K562 (cell line): ENCODE results near the gene PPP1R12B. TPM values are rescaled to one million over a fixed set of nuclear protein-coding genes. Genes with fewer than 3 reads are reported as not detected.
"Not testable (repeated sequence)": the region's sequence is repeated elsewhere in the genome, so short reads cannot be mapped to it uniquely, and the experiment has no call there.

Experiments used
- ATAC-seq: fragments of 200-7000 bp; cut with Tn5 transposase; 3 replicates; pipeline ENCODE4 v1.9.1; 2020; ENCODE audit warnings: moderate library complexity
- BruUV-seq: library from RNA; stranded (reverse); fragments of 400-500 nt; replicated peaks from 2 replicates; lab custom pipeline; 2021; lab: Mats Ljungman, UMichigan
- CTCF ChIA-PET: fragments of 300-600 bp; formaldehyde crosslinking; extraction: SDS; loops from one replicate; lab custom pipeline; 2021; ENCODE audit warnings: low intra/inter-chr PET ratio; lab: Yijun Ruan, JAX
- POLR2A ChIA-PET: fragments of 300-600, 350-650 bp; sonication (Branson Sonifier 250); formaldehyde crosslinking; extraction: SDS; loops from one replicate; lab custom pipeline; 2021; ENCODE audit warnings: antibody characterized with exemption, inconsistent platforms; lab: Yijun Ruan, JAX
- DNase-seq, 4 experiments: peaks; one replicate each; pipeline versions ENCODE4 v3.0.0 to v3.0.0-alpha.2; 2011 to 2018; ENCODE audit warnings: low spot score in 3 of 4, mixed read lengths in 3 of 4; ENCODE audit errors: extremely low read depth in 1 of 4
- FAIRE-seq: peaks from 2 replicates; lab custom pipeline; 2011; peaks lifted over from hg19 to GRCh38; lab: Jason Lieb, UNC
- H2AFZ ChIP-seq: 2 replicates; pipeline ENCODE4 v1.6.0; 2011; ENCODE audit warnings: low read depth, low read length, control low read depth, inconsistent platforms
- H3K27ac ChIP-seq: fragments of 200-600 bp; 3 replicates; pipeline ENCODE4 v1.8.0; 2011; ENCODE audit warnings: low read depth, mild to moderate bottlenecking, control low read depth, inconsistent platforms, low read length, moderate library complexity, mixed read lengths; ENCODE audit errors: extremely low read depth
- H3K27me3 ChIP-seq, 2 experiments: fragments of 300-600 bp in 1 of 2; 2 replicates in 1 of 2; 3 replicates in 1 of 2; pipeline versions ENCODE4 v1.6.0 to v1.8.0; 2011; ENCODE audit warnings: inconsistent platforms in 2 of 2, low read length in 2 of 2, mild to moderate bottlenecking in 1 of 2, mixed read lengths in 1 of 2, moderate library complexity in 1 of 2; ENCODE audit not compliant: control insufficient read depth in 2 of 2, insufficient read depth in 2 of 2
- H3K36me3 ChIP-seq: fragments of 300-600 bp; 3 replicates; pipeline ENCODE4 v1.8.0; 2011; ENCODE audit warnings: mild to moderate bottlenecking, low read length, inconsistent platforms; ENCODE audit not compliant: control insufficient read depth, insufficient read depth
- H3K4me1 ChIP-seq, 2 experiments: fragments of 200-600 bp in 1 of 2; replicated peaks in 1 of 2; 2 replicates in 1 of 2; 3 replicates in 1 of 2; pipeline versions ENCODE4 v1.5.1 to v1.8.0; 2011; ENCODE audit warnings: inconsistent platforms in 2 of 2, low read length in 2 of 2, mild to moderate bottlenecking in 1 of 2, mixed read lengths in 1 of 2, moderate library complexity in 1 of 2; ENCODE audit not compliant: control insufficient read depth in 2 of 2, insufficient read depth in 2 of 2
- H3K4me2 ChIP-seq: 2 replicates; pipeline ENCODE4 v1.6.1; 2011; ENCODE audit warnings: low read length, control low read depth, inconsistent platforms, mixed read lengths; ENCODE audit not compliant: insufficient read depth
- H3K4me3 ChIP-seq: fragments of 200-600 bp; sonication (generic), shearing (Covaris generic); 2 replicates; pipeline ENCODE4 v1.5.1; 2016; ENCODE audit warnings: control low read depth, inconsistent platforms
- H3K79me2 ChIP-seq: fragments of 200-600 bp; 3 replicates; pipeline ENCODE4 v1.8.0; 2011; ENCODE audit warnings: low read length, inconsistent platforms; ENCODE audit not compliant: control insufficient read depth, insufficient read depth
- H3K9ac ChIP-seq, 2 experiments: 2 replicates each; pipeline versions ENCODE4 v1.6.0 to v1.6.1; 2011; ENCODE audit warnings: low read depth in 2 of 2, low read length in 2 of 2, control low read depth in 1 of 2, inconsistent platforms in 1 of 2, mild to moderate bottlenecking in 1 of 2, mixed read lengths in 1 of 2; ENCODE audit not compliant: insufficient read depth in 1 of 2
- H3K9me1 ChIP-seq: one replicate; pipeline ENCODE4 v1.6.0; 2011; ENCODE audit warnings: inconsistent platforms, mild to moderate bottlenecking, low read length, moderate library complexity; ENCODE audit not compliant: control insufficient read depth, insufficient read depth
- H3K9me3 ChIP-seq: replicated peaks from 2 replicates; pipeline ENCODE4 v1.5.1; 2011; ENCODE audit warnings: low read depth, low read length, inconsistent platforms; ENCODE audit not compliant: control insufficient read depth, insufficient read depth
- H4K20me1 ChIP-seq: replicated peaks from 2 replicates; pipeline ENCODE4 v1.6.1; 2011; ENCODE audit warnings: low read length, inconsistent platforms, mixed read lengths; ENCODE audit not compliant: control insufficient read depth, insufficient read depth
- BACH1 ChIP-seq: fragments of 200-800 bp; sonication (Bioruptor generic); IDR thresholded peaks from 2 replicates; pipeline ENCODE4 v1.6.1; 2016; ENCODE audit warnings: missing genetic modification characterization, missing compliant biosample characterization
- DPF2 ChIP-seq: fragments of 450-650 bp; IDR thresholded peaks from 2 replicates; pipeline ENCODE4 v1.6.1; 2016
- JUND ChIP-seq, 2 experiments: IDR thresholded peaks; 2 replicates in 1 of 2; 3 replicates in 1 of 2; pipeline ENCODE4 v1.6.1; 2011; ENCODE audit warnings: borderline replicate concordance in 2 of 2, low read depth in 2 of 2, low read length in 2 of 2, improper control_type of control experiment in 1 of 2, missing biosample characterization in 1 of 2, missing genetic modification characterization in 1 of 2, missing genetic modification reagents in 1 of 2
- MAFG ChIP-seq: fragments of 450-650 bp; conservative IDR thresholded peaks from 2 replicates; pipeline ENCODE4 v1.6.1; 2016; ENCODE audit warnings: missing genetic modification characterization, missing compliant biosample characterization
- NCOA1 ChIP-seq: fragments of 450-650 bp; IDR thresholded peaks from 2 replicates; pipeline ENCODE4 v1.6.1; 2016; ENCODE audit warnings: low read depth
- SOX6 ChIP-seq: fragments of 450-650 bp; IDR thresholded peaks from 2 replicates; pipeline ENCODE4 v1.6.1; 2014; ENCODE audit warnings: mild to moderate bottlenecking
- WGBS: fragments of 100-300 bp; shearing (Covaris generic); methylation state at CpG from one replicate; pipeline ENCODE4 v1.1.6; 2016; ENCODE audit warnings: low coverage, mixed read lengths; ENCODE audit not compliant: insufficient coverage; ENCODE audit errors: missing lambda C conversion rate; 5-methylcytosine and 5-hydroxymethylcytosine counted together
- in situ Hi-C: fragments of 300-500 bp; cut with MboI; formaldehyde crosslinking; loops from 4 replicates; pipeline ENCODE4 v1.15.0; 2018; ENCODE audit warnings: inconsistent platforms, mixed read lengths
- intact Hi-C: fragments of 100-400 bp; cut with micrococcal nuclease; formaldehyde crosslinking; loops from 2 replicates; pipeline ENCODE4 v1.14.2; 2022
- polyA plus RNA-seq, 8 experiments: library from polyadenylated mRNA; depleted of rRNA in 4 of 8; stranded (reverse) in 5 of 8; unstranded in 3 of 8; fragments of >200 nt; fragmentation: Nextera tagmentation in 2 of 8; fragmentation: Illumina TruSeq in 1 of 8; extraction: Ambion mirVana in 2 of 8; extraction: Trizol in 1 of 8; gene quantifications; 2 replicates each; pipeline versions ENCODE4 v1.2.1 to v1.2.3, GENCODE V29; 2011 to 2014; ENCODE audit warnings: inconsistent platforms in 1 of 8, missing spikeins in 1 of 8
- total RNA-seq, 7 experiments: library from RNA; depleted of rRNA in 6 of 7; stranded (reverse); fragments of >200 nt in 6 of 7; fragmentation: Illumina TruSeq in 2 of 7; extraction: Trizol in 2 of 7; gene quantifications; 2 replicates each; pipeline versions ENCODE4 v1.2.1 to v1.2.3, GENCODE V29; 2011 to 2021; ENCODE audit warnings: low replicate concordance in 1 of 7
- TF ChIP-seq, protein P1 (sequence below): fragments of 450-650 bp; IDR thresholded peaks from 2 replicates; pipeline ENCODE4 v1.6.1; 2016; ENCODE audit warnings: mild to moderate bottlenecking
- TF ChIP-seq, protein P2 (sequence below): IDR thresholded peaks from 2 replicates; pipeline ENCODE4 v1.6.1; 2014; ENCODE audit warnings: antibody characterized with exemption
- TF ChIP-seq, protein P3 (sequence below), 2 experiments: fragments of 450-650 bp in 1 of 2; sonication (generic) in 1 of 2; formaldehyde crosslinking in 1 of 2; IDR thresholded peaks in 1 of 2; conservative IDR thresholded peaks in 1 of 2; 2 replicates each; pipeline versions ENCODE4 v1.6.1 to v1.8.1; 2016 to 2023; ENCODE audit warnings: mild to moderate bottlenecking in 2 of 2, moderate library complexity in 2 of 2, inconsistent platforms in 1 of 2, missing genetic modification reagents in 1 of 2

Gene PPP1R12B
- total and polyA plus RNA-seq, 9 of the 15 experiments (the other 6 are each of a cell fraction or from before 2014, with no cell fraction given), result 0.73 to 16.9 (median 13.6) TPM

DNA sequence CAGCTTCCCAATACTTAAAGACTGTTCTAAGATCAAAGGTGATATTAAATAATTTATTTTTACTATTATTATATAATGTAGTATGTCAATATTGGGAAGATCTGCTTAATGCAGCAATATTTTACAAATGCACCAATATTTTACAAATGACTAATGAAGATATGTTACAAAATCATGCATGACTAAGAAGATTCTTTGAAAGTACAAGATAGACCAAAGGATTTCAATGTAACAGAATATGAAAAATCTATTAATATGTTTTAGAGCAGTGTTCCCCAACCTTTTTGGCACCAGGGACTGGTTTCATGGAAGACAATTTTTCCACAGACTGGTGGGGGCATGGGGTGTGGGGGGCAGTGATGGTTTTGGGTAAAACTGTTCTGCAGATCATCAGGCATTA is 132.1 kb downstream of the PPP1R12B start:
- H3K9ac ChIP-seq, ATAC-seq, H2AFZ ChIP-seq, H3K79me2 ChIP-seq, CTCF ChIA-PET, POLR2A ChIA-PET, H3K9me3 ChIP-seq, H3K36me3 ChIP-seq, H3K4me2 ChIP-seq, H3K4me1 ChIP-seq, DNase-seq, H4K20me1 ChIP-seq, H3K27me3 ChIP-seq, H3K4me3 ChIP-seq, FAIRE-seq, BruUV-seq, intact Hi-C loops, H3K9me1 ChIP-seq, H3K27ac ChIP-seq: not testable (repeated sequence)
- in situ Hi-C loops, result loop anchor here (25.0 kb wide), 1 partner anchor 232 kb away; the partner anchor contains the start of gene SYT2

DNA sequence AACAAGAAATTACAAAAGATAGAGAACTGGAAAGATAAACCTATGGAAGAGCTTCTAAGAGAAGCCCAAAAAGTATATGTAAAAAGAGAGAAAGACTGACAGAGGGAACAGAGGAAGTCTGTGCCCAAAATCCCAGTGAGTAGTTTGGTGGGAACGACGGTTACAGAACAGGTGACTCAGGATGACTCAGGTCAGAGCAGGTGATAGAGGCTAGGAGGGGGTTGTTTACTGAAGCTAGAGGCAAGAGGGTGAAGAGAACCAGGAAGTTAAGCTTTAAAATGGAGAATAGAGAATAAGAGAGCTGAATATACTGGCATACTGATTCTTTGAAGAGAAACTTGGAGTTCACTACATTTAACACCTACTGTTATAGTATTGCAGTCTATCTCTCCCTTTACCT is 134.9 kb downstream of the PPP1R12B start:
- not testable (repeated sequence) for H3K27ac ChIP-seq
- TF ChIP-seq DPF2 (peak; percentile 75), SOX6 (peak; percentile 56; the same call in 1 of the 2 replicates), BACH1 (tag) (peak; percentile 70; the same call in 1 of the 2 replicates), NCOA1 (peak; percentile 68; the same call in 1 of the 2 replicates), MAFG (tag) (peak; percentile 48; the same call in 1 of the 2 replicates), JUND (IDR thresholded peaks at IDR 0.05; ENCODE audit: borderline replicate concordance, low read depth, low read length) (peak; percentile 90), JUND (tag; IDR thresholded peaks at IDR 0.05; ENCODE audit: borderline replicate concordance, low read depth, low read length) (peak; percentile 83; the same call in 2 of the 3 replicates)
- TF ChIP-seq, protein P1, sequence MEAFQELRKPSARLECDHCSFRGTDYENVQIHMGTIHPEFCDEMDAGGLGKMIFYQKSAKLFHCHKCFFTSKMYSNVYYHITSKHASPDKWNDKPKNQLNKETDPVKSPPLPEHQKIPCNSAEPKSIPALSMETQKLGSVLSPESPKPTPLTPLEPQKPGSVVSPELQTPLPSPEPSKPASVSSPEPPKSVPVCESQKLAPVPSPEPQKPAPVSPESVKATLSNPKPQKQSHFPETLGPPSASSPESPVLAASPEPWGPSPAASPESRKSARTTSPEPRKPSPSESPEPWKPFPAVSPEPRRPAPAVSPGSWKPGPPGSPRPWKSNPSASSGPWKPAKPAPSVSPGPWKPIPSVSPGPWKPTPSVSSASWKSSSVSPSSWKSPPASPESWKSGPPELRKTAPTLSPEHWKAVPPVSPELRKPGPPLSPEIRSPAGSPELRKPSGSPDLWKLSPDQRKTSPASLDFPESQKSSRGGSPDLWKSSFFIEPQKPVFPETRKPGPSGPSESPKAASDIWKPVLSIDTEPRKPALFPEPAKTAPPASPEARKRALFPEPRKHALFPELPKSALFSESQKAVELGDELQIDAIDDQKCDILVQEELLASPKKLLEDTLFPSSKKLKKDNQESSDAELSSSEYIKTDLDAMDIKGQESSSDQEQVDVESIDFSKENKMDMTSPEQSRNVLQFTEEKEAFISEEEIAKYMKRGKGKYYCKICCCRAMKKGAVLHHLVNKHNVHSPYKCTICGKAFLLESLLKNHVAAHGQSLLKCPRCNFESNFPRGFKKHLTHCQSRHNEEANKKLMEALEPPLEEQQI, result 0 out of 2 replicates have a peak, but pooled peaks have one; percentile 65
- TF ChIP-seq, protein P2, sequence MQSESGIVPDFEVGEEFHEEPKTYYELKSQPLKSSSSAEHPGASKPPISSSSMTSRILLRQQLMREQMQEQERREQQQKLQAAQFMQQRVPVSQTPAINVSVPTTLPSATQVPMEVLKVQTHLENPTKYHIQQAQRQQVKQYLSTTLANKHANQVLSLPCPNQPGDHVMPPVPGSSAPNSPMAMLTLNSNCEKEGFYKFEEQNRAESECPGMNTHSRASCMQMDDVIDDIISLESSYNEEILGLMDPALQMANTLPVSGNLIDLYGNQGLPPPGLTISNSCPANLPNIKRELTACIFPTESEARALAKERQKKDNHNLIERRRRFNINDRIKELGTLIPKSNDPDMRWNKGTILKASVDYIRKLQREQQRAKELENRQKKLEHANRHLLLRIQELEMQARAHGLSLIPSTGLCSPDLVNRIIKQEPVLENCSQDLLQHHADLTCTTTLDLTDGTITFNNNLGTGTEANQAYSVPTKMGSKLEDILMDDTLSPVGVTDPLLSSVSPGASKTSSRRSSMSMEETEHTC, result peak; percentile 72; the same call in 1 of the 2 replicates
- TF ChIP-seq, protein P3, sequence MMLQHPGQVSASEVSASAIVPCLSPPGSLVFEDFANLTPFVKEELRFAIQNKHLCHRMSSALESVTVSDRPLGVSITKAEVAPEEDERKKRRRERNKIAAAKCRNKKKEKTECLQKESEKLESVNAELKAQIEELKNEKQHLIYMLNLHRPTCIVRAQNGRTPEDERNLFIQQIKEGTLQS (IDR thresholded peaks at IDR 0.05), result peak; percentile 87
- TF ChIP-seq, protein P3 (CRISPR knock-in tag; conservative IDR thresholded peaks at IDR 0.05), result not testable (repeated sequence)

More for the DNA sequence above, 134.9 kb downstream of the PPP1R12B start:
- BruUV-seq, H3K4me1 ChIP-seq, H3K27me3 ChIP-seq, H3K9ac ChIP-seq, H2AFZ ChIP-seq, H3K36me3 ChIP-seq, intact Hi-C loops, H3K9me3 ChIP-seq, H3K4me2 ChIP-seq, H3K79me2 ChIP-seq, H4K20me1 ChIP-seq, FAIRE-seq, H3K9me1 ChIP-seq, H3K4me3 ChIP-seq: not testable (repeated sequence)
- ChIA-PET POLR2A (interaction anchor here (0.6 to 0.7 kb wide), 2 partner anchors 33 to 136 kb away, joined by 3 read pairs; no protein-coding TSS in a partner anchor), CTCF (interaction anchor here (0.6 kb wide), 2 partner anchors 155 to 1022 kb away, joined by 3 to 4 read pairs; no protein-coding TSS in a partner anchor)
- 0% methylated on average over 2 of the region's 2 CpGs for WGBS
- peak; percentile 72 for ATAC-seq
- in situ Hi-C loops, result loop anchor here (25.0 kb wide), 1 partner anchor 229 kb away; the partner anchor contains the start of gene SYT2
- DNase-seq, result peak in 1 of 4 experiments; percentile 50
